Measurements from ENCODE around the gene OR2J1.
A peak's percentile ranks its signal among the peaks of the same experiment; 100 is the strongest.

The OR2J1 gene

DNA sequence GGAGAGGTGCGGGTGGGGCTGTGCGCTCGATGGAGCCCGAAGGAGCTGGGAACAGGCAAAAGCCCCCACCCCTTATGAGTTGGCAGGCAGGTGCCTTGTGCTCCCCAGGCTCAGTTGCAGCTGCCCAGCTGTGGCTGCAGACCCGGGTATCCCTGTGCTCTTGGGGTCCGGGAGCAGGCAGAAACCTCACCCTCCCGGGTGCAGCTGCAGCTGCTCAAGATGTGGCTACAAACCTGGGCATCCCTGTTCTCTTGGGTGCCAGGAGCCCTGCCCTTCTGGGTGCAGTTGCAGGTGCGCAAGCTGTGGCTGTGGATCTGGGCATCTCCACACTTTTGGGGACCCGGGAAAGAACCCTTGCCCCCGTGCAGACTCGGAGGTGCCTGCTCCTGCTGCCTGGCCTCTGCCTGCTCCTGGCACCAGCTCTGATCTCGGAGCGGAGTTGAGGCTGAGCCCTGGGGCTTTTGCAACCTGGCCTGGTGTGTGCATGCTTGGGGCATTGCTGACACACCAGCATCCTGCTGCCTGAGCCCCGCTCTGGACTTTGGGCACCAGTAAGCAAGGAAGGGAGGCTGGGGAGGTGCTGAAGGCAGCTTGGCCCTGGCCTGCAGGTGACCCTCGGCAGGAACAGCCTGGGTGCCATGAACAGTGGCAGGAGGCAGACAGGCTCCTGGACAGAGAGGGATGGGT is 30.2 kb downstream of the OR2J1 start:
- no peak overlapping the region for H4K8ac ChIP-seq (ENCODE audit: low read depth, low read length)
- no peaks in the 10 kb centered on the region for H3K4me1 ChIP-seq (ENCODE audit: control insufficient read depth in 1 of 2, insufficient read depth in 2 of 2, low read length in 2 of 2)
- H3K79me2 ChIP-seq (ENCODE audit: control insufficient read depth, insufficient read depth, low read length, poor library complexity), result no peaks in the 10 kb centered on the region
- H4K91ac ChIP-seq (ENCODE audit: low read depth, low read length), result no peak overlapping the region
- DNase-seq, result no peak
- no peak overlapping the region for H3K18ac ChIP-seq (ENCODE audit: low read length)
- H3K79me1 ChIP-seq (ENCODE audit: low read length), result no peaks in the 10 kb centered on the region
- no peak overlapping the region for H2BK12ac ChIP-seq (ENCODE audit: low read length)
- no peaks in the 10 kb centered on the region for H3K36me3 ChIP-seq (ENCODE audit: control insufficient read depth in 1 of 2, insufficient read depth in 2 of 2, low read length in 2 of 2)
- H3K4me2 ChIP-seq (ENCODE audit: low read length), result no peak overlapping the region
- no peak overlapping the region for H2AK5ac ChIP-seq (ENCODE audit: low read length)
- no peak overlapping the region for H3K14ac ChIP-seq (ENCODE audit: low read length)
- no peak overlapping the region for H3K23ac ChIP-seq (ENCODE audit: low read length)
- no CpG with 5 or more reads among the region's 15 CpGs for WGBS (ENCODE audit: extremely low coverage, insufficient coverage, insufficient read length)
- H2BK5ac ChIP-seq (ENCODE audit: low read depth, low read length, poor library complexity), result no peak overlapping the region
- no peak overlapping the region for H3K4me3 ChIP-seq (ENCODE audit: low read depth, low read length)
- H3K27ac ChIP-seq (ENCODE audit: low read depth, low read length), result no peak overlapping the region
- H3K9ac ChIP-seq (ENCODE audit: low read length), result no peak overlapping the region
- no peak overlapping the region for H3K4ac ChIP-seq (ENCODE audit: low read depth, low read length)
- no peak overlapping the region for H4K12ac ChIP-seq (ENCODE audit: low read depth, low read length)
- H3K9me3 ChIP-seq (ENCODE audit: insufficient read depth, low read depth, low read length), result no peaks in the 10 kb centered on the region
- no peak overlapping the region for H2AFZ ChIP-seq (ENCODE audit: insufficient read depth, low read length, poor library complexity)
- H2BK120ac ChIP-seq (ENCODE audit: insufficient read depth, low read length, poor library complexity), result no peak overlapping the region
- H3K27me3 ChIP-seq (ENCODE audit: insufficient read depth, low read length), result no peaks in the 10 kb centered on the region

DNA sequence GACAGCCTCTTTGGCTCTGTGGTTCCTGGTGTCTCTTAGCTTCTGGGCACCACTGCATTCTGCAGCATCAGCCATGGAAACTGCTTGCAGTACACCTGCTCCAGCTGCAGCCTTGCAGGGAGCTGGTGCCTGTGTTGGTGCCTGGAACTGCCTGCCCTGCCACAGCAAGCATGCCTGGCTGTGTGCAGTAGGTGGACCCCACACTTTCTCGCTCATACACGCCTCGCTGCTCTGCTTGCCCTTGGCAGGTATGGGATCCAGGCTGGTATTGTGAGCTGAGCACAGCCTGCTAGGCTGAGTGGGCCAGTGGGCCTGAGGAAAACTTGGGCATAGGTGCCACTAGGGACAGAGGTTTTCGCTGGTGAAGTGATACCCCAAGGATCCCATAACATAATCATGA is 31.4 kb downstream of the OR2J1 start:
- Histone ChIP-seq H3K4me3 (ENCODE audit: low read depth, low read length) (no peak overlapping the region), H3K79me2 (ENCODE audit: control insufficient read depth, insufficient read depth, low read length, poor library complexity) (no peaks in the 10 kb centered on the region), H4K12ac (ENCODE audit: low read depth, low read length) (no peak overlapping the region), H3K14ac (ENCODE audit: low read length) (no peak overlapping the region), H3K4me1 (ENCODE audit: control insufficient read depth in 1 of 2, insufficient read depth in 2 of 2, low read length in 2 of 2) (no peaks in the 10 kb centered on the region), H3K18ac (ENCODE audit: low read length) (no peak overlapping the region), H3K36me3 (ENCODE audit: control insufficient read depth in 1 of 2, insufficient read depth in 2 of 2, low read length in 2 of 2) (no peaks in the 10 kb centered on the region), H3K9ac (ENCODE audit: low read length) (no peak overlapping the region), H3K4ac (ENCODE audit: low read depth, low read length) (no peak overlapping the region), H3K4me2 (ENCODE audit: low read length) (no peak overlapping the region), H2BK12ac (ENCODE audit: low read length) (no peak overlapping the region), H3K9me3 (ENCODE audit: insufficient read depth, low read depth, low read length) (no peaks in the 10 kb centered on the region), H2AFZ (ENCODE audit: insufficient read depth, low read length, poor library complexity) (no peak overlapping the region), H4K91ac (ENCODE audit: low read depth, low read length) (no peak overlapping the region), H3K23ac (ENCODE audit: low read length) (no peak overlapping the region), H4K8ac (ENCODE audit: low read depth, low read length) (no peak overlapping the region), H2AK5ac (ENCODE audit: low read length) (no peak overlapping the region), H2BK120ac (ENCODE audit: insufficient read depth, low read length, poor library complexity) (no peak overlapping the region), H3K79me1 (ENCODE audit: low read length) (no peaks in the 10 kb centered on the region), H2BK5ac (ENCODE audit: low read depth, low read length, poor library complexity) (no peak overlapping the region), H3K27me3 (ENCODE audit: insufficient read depth, low read length) (no peaks in the 10 kb centered on the region), H3K27ac (ENCODE audit: low read depth, low read length) (no peak overlapping the region)
- no peak for DNase-seq
- no CpG with 5 or more reads among the region's 4 CpGs for WGBS (ENCODE audit: extremely low coverage, insufficient coverage, insufficient read length)

DNA sequence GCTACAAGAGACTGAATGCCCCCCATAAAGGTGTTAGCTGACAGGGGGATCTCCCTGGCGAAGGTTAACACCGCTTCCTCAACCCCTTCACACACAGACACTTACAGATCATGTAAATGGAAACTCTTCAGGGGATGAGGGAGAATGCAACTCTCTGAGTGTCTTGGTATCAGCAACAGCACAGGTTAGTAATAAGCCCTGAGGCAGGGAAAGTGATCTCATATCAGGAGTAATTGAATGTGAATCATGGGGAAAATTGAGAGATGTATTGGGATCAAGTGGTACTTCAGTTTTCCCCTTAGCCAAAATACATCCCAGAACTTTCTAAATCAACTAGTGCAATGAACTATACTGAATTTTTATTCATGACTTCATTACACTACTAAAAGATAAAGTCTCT is 32.4 kb downstream of the OR2J1 start:
- H3K4me1 ChIP-seq (ENCODE audit: control insufficient read depth in 1 of 2, insufficient read depth in 2 of 2, low read length in 2 of 2), result no peaks in the 10 kb centered on the region
- no peaks in the 10 kb centered on the region for H3K36me3 ChIP-seq (ENCODE audit: control insufficient read depth in 1 of 2, insufficient read depth in 2 of 2, low read length in 2 of 2)
- peak in 1 of 2 donors; percentile 8 for DNase-seq
- H2AFZ ChIP-seq (ENCODE audit: insufficient read depth, low read length, poor library complexity), result no peak overlapping the region
- H3K79me1 ChIP-seq (ENCODE audit: low read length), result no peaks in the 10 kb centered on the region
- H2BK5ac ChIP-seq (ENCODE audit: low read depth, low read length, poor library complexity), result no peak overlapping the region
- H3K4me3 ChIP-seq (ENCODE audit: low read depth, low read length), result no peak overlapping the region
- H3K9me3 ChIP-seq (ENCODE audit: insufficient read depth, low read depth, low read length), result no peaks in the 10 kb centered on the region
- no peaks in the 10 kb centered on the region for H3K27me3 ChIP-seq (ENCODE audit: insufficient read depth, low read length)
- no peak overlapping the region for H3K4me2 ChIP-seq (ENCODE audit: low read length)
- H3K79me2 ChIP-seq (ENCODE audit: control insufficient read depth, insufficient read depth, low read length, poor library complexity), result no peaks in the 10 kb centered on the region
- no peak overlapping the region for H2BK12ac ChIP-seq (ENCODE audit: low read length)
- H4K8ac ChIP-seq (ENCODE audit: low read depth, low read length), result no peak overlapping the region
- H3K23ac ChIP-seq (ENCODE audit: low read length), result no peak overlapping the region
- no peak overlapping the region for H3K27ac ChIP-seq (ENCODE audit: low read depth, low read length)
- no peak overlapping the region for H3K9ac ChIP-seq (ENCODE audit: low read length)
- WGBS (ENCODE audit: extremely low coverage, insufficient coverage, insufficient read length), result no CpG with 5 or more reads among the region's 2 CpGs
- no peak overlapping the region for H3K14ac ChIP-seq (ENCODE audit: low read length)
- H4K12ac ChIP-seq (ENCODE audit: low read depth, low read length), result no peak overlapping the region
- H3K4ac ChIP-seq (ENCODE audit: low read depth, low read length), result no peak overlapping the region
- no peak overlapping the region for H3K18ac ChIP-seq (ENCODE audit: low read length)
- H2BK120ac ChIP-seq (ENCODE audit: insufficient read depth, low read length, poor library complexity), result no peak overlapping the region
- no peak overlapping the region for H4K91ac ChIP-seq (ENCODE audit: low read depth, low read length)
- H2AK5ac ChIP-seq (ENCODE audit: low read length), result no peak overlapping the region

DNA sequence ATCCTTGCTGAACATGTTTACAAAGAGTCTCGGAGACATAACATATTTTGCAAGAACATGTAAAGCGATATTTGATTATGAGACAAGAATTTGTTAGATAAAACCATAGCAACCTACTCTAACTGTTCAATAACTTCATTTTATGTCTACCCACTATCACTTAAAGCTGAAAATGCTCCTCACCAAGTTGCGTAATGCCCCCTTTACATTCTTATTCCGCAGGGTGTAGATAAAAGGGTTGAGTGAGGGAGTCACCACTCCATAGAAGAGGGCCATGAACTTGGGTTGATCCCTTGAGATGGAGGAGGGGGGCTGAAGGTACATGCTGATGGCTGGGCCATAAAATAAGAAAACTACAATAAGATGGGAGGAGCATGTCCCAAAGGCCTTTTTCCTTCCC is 38.4 kb downstream of the OR2J1 start:
- Histone ChIP-seq H3K4ac (ENCODE audit: low read depth, low read length) (no peak overlapping the region), H3K27me3 (ENCODE audit: insufficient read depth, low read length) (no peaks in the 10 kb centered on the region), H3K18ac (ENCODE audit: low read length) (no peak overlapping the region), H3K4me2 (ENCODE audit: low read length) (no peak overlapping the region), H2BK12ac (ENCODE audit: low read length) (no peak overlapping the region), H2BK120ac (ENCODE audit: insufficient read depth, low read length, poor library complexity) (no peak overlapping the region), H3K4me3 (ENCODE audit: low read depth, low read length) (no peak overlapping the region), H3K79me2 (ENCODE audit: control insufficient read depth, insufficient read depth, low read length, poor library complexity) (no peaks in the 10 kb centered on the region), H2BK5ac (ENCODE audit: low read depth, low read length, poor library complexity) (no peak overlapping the region), H3K9me3 (ENCODE audit: insufficient read depth, low read depth, low read length) (no peaks in the 10 kb centered on the region), H3K23ac (ENCODE audit: low read length) (no peak overlapping the region), H3K4me1 (ENCODE audit: control insufficient read depth in 1 of 2, insufficient read depth in 2 of 2, low read length in 2 of 2) (no peaks in the 10 kb centered on the region), H4K12ac (ENCODE audit: low read depth, low read length) (no peak overlapping the region), H3K9ac (ENCODE audit: low read length) (no peak overlapping the region), H3K14ac (ENCODE audit: low read length) (no peak overlapping the region), H3K79me1 (ENCODE audit: low read length) (no peaks in the 10 kb centered on the region), H3K27ac (ENCODE audit: low read depth, low read length) (no peak overlapping the region), H4K91ac (ENCODE audit: low read depth, low read length) (no peak overlapping the region), H2AK5ac (ENCODE audit: low read length) (no peak overlapping the region), H2AFZ (ENCODE audit: insufficient read depth, low read length, poor library complexity) (no peak overlapping the region), H4K8ac (ENCODE audit: low read depth, low read length) (no peak overlapping the region), H3K36me3 (ENCODE audit: control insufficient read depth in 1 of 2, insufficient read depth in 2 of 2, low read length in 2 of 2) (no peaks in the 10 kb centered on the region)
- no CpG with 5 or more reads among the region's 4 CpGs for WGBS (ENCODE audit: extremely low coverage, insufficient coverage, insufficient read length)
- no peak for DNase-seq
